D721Med (cell line): Measurements from ENCODE around the gene WFDC9.

Experiments used
- DNase-seq: peaks from one replicate; pipeline ENCODE4 v3.0.0; 2011; ENCODE audit warnings: low spot score; ENCODE audit not compliant: insufficient read length
- FAIRE-seq: peaks from 2 replicates; lab custom pipeline; 2011; peaks lifted over from hg19 to GRCh38; lab: Jason Lieb, UNC
- TF ChIP-seq, protein P1 (sequence below): IDR thresholded peaks from 2 replicates; pipeline ENCODE4 v1.5.1; 2012; ENCODE audit warnings: mild to moderate bottlenecking, control low read depth; ENCODE audit not compliant: insufficient read depth; ENCODE audit errors: missing control alignments

The WFDC9 gene

DNA sequence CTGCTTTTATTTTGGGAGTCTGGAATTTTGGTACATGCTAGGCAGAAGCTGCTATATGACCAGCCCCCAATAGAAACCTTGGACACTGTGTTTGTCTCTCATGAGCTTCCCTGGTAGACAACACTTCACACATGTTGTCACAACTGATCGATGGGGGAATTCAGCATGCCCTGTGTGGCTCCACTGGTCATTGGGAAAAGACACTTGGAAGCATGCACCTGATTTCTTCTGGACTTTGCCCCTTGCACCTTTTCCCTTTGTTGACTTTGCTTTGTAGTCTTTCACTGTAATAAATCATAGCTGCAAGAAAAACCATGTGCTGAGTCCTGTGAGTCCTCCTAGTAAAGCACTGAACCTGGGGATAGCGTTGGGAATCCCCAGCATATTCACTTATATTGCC lies 9.5 kb downstream of the WFDC9 start:
- FAIRE-seq (no peak), DNase-seq (no peak)
- TF ChIP-seq, protein P1, sequence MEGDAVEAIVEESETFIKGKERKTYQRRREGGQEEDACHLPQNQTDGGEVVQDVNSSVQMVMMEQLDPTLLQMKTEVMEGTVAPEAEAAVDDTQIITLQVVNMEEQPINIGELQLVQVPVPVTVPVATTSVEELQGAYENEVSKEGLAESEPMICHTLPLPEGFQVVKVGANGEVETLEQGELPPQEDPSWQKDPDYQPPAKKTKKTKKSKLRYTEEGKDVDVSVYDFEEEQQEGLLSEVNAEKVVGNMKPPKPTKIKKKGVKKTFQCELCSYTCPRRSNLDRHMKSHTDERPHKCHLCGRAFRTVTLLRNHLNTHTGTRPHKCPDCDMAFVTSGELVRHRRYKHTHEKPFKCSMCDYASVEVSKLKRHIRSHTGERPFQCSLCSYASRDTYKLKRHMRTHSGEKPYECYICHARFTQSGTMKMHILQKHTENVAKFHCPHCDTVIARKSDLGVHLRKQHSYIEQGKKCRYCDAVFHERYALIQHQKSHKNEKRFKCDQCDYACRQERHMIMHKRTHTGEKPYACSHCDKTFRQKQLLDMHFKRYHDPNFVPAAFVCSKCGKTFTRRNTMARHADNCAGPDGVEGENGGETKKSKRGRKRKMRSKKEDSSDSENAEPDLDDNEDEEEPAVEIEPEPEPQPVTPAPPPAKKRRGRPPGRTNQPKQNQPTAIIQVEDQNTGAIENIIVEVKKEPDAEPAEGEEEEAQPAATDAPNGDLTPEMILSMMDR = no peak

DNA sequence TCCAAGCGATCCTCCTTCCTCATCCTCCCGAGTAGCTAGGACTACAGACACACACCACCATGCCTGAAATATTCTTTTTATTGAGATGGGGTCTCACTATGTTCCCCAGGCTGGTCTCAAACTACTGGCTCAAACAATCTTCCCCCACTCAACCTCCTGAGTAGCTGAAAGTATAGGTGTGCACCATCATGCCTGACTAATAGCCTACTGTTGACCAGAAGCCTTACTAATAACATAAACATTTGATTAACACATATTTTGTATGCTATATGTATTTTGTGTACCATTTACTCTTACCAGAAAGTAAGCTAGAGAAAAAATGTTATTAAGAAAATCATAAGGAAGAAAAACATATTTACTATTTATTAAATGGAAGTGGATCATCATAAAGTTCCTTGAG lies 13.5 kb downstream of the WFDC9 start:
- DNase-seq (no peak), FAIRE-seq (no peak)
- TF ChIP-seq, protein P1 = no peak

DNA sequence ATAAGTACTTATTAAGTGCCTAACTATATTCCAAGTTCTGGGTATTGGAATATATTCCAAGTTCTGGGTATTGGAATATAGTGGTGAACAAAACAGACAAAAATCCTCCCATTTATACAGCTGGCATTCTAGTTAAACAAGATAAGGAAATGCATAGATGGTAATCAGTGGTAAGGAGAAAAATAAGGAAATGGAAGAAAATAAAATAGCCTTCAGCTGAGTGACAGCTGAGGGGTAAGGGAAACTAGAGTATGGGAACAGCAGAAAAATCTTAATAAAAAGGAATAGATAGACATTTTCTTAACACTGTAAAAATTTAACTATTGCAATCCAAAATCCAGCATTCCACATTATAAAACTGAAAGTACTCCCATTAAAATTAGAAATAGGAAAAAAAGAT lies 18.8 kb downstream of the WFDC9 start:
- no peak for FAIRE-seq
- no peak for DNase-seq
- TF ChIP-seq, protein P1 = no peak

DNA sequence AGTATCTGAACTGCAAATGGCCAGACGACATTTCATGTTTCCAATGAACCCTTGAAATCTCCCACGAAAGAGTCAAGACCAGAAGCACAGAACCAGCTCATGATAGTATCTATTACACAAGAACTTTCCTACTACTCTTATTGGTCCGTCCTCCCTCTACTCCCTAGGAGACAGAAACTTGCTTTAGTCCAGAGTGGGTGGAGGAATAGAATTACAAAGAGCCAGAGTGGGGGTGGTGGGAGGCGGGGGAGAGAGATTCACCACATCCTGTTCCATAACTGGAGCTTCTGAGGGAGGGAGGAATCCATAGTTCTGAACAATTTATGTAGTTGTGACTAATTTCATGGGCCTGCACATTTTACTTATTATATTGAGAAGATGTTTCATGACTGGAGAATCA lies 20.0 kb downstream of the WFDC9 start:
- DNase-seq = no peak
- FAIRE-seq = no peak
- TF ChIP-seq, protein P1 = no peak

DNA sequence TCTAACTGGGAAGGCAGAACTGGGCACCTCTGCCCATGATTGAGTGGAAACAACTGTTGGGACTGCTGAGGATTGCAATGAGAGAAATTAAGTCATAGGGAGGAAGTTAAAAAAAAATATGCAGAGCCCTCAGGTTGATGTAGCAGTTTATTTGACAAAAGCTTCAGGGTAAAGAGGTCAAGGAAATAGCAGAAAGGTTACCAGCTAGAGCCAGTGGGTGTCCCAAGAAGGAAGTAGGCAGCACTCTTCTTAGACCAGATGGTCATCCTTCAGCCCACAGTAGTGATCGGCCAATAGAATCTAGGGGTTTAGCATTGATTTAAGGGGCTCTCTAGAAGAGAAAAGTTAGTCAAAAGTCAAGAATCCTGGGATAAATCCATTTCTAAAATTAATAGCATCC lies 23.3 kb downstream of the WFDC9 start:
- TF ChIP-seq, protein P1 = no peak
- FAIRE-seq (no peak), DNase-seq (no peak)

DNA sequence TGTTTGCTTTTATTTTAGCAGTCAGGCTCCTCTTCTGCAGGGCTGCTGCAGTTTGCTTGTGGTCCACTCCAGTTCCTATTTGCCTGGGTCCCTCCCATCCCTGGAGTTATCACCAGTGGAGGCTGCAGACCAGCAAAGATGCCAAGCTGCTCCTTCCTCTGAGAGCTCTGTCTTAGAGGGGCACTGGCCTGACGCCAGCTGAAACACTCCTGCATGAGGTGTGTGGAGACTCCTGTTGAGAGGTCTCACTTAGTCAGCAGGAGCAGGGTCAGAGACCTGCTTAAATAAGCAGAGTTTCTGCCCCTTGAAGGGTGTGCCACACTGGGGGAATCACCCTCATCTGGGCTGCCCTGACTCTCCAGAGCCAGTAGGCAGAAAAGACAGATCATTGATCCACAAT lies 35.8 kb downstream of the WFDC9 start:
- TF ChIP-seq, protein P1 = no peak
- DNase-seq = no peak
- no peak for FAIRE-seq

DNA sequence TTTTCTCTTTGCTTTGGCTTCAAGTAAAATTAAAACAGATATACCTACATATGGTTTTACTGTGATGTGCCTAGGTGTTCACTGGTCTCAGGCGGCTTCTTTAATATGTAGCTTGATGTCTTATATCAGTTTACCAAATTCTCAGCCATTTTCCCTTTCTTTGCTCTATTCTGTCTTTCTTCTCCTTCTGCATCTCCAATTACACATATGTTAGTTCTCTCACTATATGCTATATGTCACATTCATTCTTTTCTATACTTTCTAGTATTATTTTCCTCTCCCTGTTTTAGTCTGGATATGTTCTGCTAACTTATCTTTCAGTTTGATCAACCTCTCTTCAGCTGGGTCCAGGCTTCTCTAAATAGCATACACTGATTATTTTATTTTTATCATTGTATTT lies 37.6 kb downstream of the WFDC9 start:
- DNase-seq (no peak), FAIRE-seq (no peak)
- TF ChIP-seq, protein P1 = no peak
